PC-9 (cell line): Measurements from ENCODE around the gene E2F3. TPM values are rescaled to one million over a fixed set of nuclear protein-coding genes. Genes with fewer than 3 reads are reported as not detected.

ENCODE experiments used
- BruUV-seq: library from RNA; stranded (reverse); fragments of 400-500 nt; replicated peaks from 2 replicates; lab custom pipeline; 2021; lab: Mats Ljungman, UMichigan
- CTCF ChIA-PET: fragments of 300-600 bp; sonication (Branson Sonifier 250); formaldehyde crosslinking; loops from one replicate; lab custom pipeline; 2022; ENCODE audit warnings: antibody characterized with exemption; lab: Charles Lee
- POLR2A ChIA-PET: fragments of 300-600 bp; sonication (Branson Sonifier 250); formaldehyde crosslinking; loops from one replicate; lab custom pipeline; 2022; ENCODE audit warnings: antibody characterized with exemption; ENCODE audit not compliant: unreplicated experiment; lab: Charles Lee
- DNase-seq, 2 experiments: peaks; one replicate each; pipeline versions ENCODE4 v3.0.0 to v3.0.0-alpha.2; 2015 to 2022; ENCODE audit warnings: mixed read lengths in 1 of 2
- H2AFZ ChIP-seq: fragments of 200-600 bp; sonication (generic); 2 replicates; pipeline ENCODE4 v1.8.1; 2017; ENCODE audit warnings: antibody characterized with exemption
- H3F3A ChIP-seq: fragments of 200-600 bp; sonication (generic); 2 replicates; pipeline ENCODE4 v1.8.1; 2017; ENCODE audit warnings: antibody characterized with exemption, mild to moderate bottlenecking, low read depth; ENCODE audit not compliant: insufficient read depth
- H3K27ac ChIP-seq: fragments of 200-600 bp; sonication (generic); 2 replicates; pipeline ENCODE4 v1.6.1; 2016; ENCODE audit warnings: mixed run types
- H3K27me3 ChIP-seq: fragments of 200-600 bp; sonication (generic); 2 replicates; pipeline ENCODE4 v1.6.1; 2016; ENCODE audit warnings: low read depth, mixed run types; ENCODE audit not compliant: insufficient read depth
- H3K36me3 ChIP-seq: fragments of 200-600 bp; sonication (generic); 2 replicates; pipeline ENCODE4 v1.6.1; 2016; ENCODE audit warnings: low read depth, mixed run types
- H3K4me1 ChIP-seq: fragments of 200-600 bp; sonication (generic); replicated peaks from 2 replicates; pipeline ENCODE4 v1.6.1; 2016; ENCODE audit warnings: mixed run types; ENCODE audit not compliant: insufficient read depth
- H3K4me2 ChIP-seq: fragments of 200-600 bp; sonication (generic); 2 replicates; pipeline ENCODE4 v1.6.1; 2017; ENCODE audit warnings: mixed run types
- H3K4me3 ChIP-seq: fragments of 200-600 bp; sonication (generic); 2 replicates; pipeline ENCODE4 v1.6.1; 2016; ENCODE audit warnings: mixed run types
- H3K79me2 ChIP-seq: fragments of 200-600 bp; sonication (generic); 2 replicates; pipeline ENCODE4 v1.6.1; 2017; ENCODE audit warnings: low read depth, mixed run types
- H3K9me2 ChIP-seq: fragments of 200-600 bp; sonication (generic); 2 replicates; pipeline ENCODE4 v1.8.1; 2017; ENCODE audit warnings: mild to moderate bottlenecking; ENCODE audit not compliant: insufficient read depth
- H3K9me3 ChIP-seq: fragments of 200-600 bp; sonication (generic); 2 replicates; pipeline ENCODE4 v1.8.1; 2016; ENCODE audit warnings: low read depth; ENCODE audit not compliant: insufficient read depth
- H4K20me1 ChIP-seq: fragments of 200-600 bp; sonication (generic); 2 replicates; pipeline ENCODE4 v1.8.1; 2017; ENCODE audit not compliant: insufficient read depth
- EZH2 ChIP-seq: fragments of 200-600 bp; sonication (generic); IDR thresholded peaks from 2 replicates; pipeline ENCODE4 v1.8.0; 2017; ENCODE audit warnings: antibody characterized with exemption, low read depth
- intact Hi-C: fragments of 100-400 bp; cut with micrococcal nuclease; formaldehyde crosslinking; loops from one replicate; pipeline ENCODE4 v1.10.0; 2022; ENCODE audit not compliant: unreplicated experiment
- total RNA-seq: library from RNA; stranded (reverse); gene quantifications from 2 replicates; pipeline ENCODE4 v1.2.3, GENCODE V29; 2021
- TF ChIP-seq, protein P1 (sequence below): fragments of 200-600 bp; sonication (generic); conservative IDR thresholded peaks from 2 replicates; pipeline ENCODE4 v1.6.1; 2017; ENCODE audit warnings: mixed run types, antibody characterized with exemption, mild to moderate bottlenecking, moderate library complexity

E2F3 gene
- total RNA-seq, 1 experiment from 2014 or later: 20.0 TPM

DNA sequence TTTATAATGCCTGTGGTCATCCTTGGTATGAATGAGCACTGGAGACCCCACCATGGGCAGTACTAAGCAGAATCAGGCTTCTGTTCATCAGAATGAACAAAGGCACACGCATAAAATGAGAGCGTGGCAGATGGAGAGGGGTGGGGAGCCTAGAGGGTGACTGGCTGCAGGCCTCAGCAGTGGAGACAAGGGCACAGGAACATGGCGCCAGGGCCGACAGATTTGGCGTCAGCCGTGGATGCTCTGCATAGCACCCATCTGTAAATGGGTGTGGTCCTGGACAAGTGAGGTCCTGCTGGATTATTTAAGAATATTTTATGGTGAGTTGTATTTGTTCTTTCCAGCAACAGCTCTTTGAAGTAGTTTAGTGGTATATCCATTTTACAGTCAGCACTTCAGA, 33.1 kb downstream of the E2F3 start:
- intact Hi-C loops: no loop called here
- TF ChIP-seq, protein P1, sequence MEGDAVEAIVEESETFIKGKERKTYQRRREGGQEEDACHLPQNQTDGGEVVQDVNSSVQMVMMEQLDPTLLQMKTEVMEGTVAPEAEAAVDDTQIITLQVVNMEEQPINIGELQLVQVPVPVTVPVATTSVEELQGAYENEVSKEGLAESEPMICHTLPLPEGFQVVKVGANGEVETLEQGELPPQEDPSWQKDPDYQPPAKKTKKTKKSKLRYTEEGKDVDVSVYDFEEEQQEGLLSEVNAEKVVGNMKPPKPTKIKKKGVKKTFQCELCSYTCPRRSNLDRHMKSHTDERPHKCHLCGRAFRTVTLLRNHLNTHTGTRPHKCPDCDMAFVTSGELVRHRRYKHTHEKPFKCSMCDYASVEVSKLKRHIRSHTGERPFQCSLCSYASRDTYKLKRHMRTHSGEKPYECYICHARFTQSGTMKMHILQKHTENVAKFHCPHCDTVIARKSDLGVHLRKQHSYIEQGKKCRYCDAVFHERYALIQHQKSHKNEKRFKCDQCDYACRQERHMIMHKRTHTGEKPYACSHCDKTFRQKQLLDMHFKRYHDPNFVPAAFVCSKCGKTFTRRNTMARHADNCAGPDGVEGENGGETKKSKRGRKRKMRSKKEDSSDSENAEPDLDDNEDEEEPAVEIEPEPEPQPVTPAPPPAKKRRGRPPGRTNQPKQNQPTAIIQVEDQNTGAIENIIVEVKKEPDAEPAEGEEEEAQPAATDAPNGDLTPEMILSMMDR: no peak
- no peak for TF ChIP-seq EZH2
- Histone ChIP-seq H3K9me3 (no peaks in the 10 kb centered on the region), H4K20me1 (peaks cover 13% of the 10 kb centered on the region; the same call in 1 of the 2 replicates), H3K79me2 (peaks cover 87% of the 10 kb centered on the region), H3K27me3 (no peaks in the 10 kb centered on the region), H3K27ac (no peak overlapping the region), H3K36me3 (peaks cover 20% of the 10 kb centered on the region), H3F3A (no peaks in the 10 kb centered on the region), H3K4me1 (no peaks in the 10 kb centered on the region), H3K9me2 (no peaks in the 10 kb centered on the region), H3K4me3 (no peak overlapping the region), H2AFZ (no peak overlapping the region), H3K4me2 (no peak overlapping the region)
- CTCF ChIA-PET: interaction anchor here (0.6 kb wide), 1 partner anchor 32 kb away, joined by 3 read pairs; no protein-coding TSS in a partner anchor
- POLR2A ChIA-PET: no interaction called here
- DNase-seq: no peak
- BruUV-seq: no TSS peak

DNA sequence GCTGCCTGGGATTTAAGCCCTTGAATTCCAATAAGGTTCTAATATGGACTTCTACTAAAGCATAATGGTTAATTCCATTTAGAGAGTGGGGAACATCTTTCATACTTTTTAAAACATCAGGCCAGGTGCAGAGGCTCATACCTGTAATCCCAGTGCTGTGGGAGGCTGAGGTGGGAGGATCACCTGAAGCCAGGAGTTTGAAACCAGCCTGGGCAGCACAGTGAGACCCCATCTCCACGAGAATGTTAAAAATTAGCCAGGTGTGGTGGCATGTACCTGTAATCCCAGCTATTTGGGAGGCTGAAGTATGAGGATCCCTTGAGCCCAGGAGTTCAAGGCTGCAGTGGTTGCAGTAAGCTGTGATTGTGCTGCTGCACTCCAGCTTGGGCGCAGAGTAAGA, 35.0 kb downstream of the E2F3 start:
- CTCF ChIA-PET: interaction anchor here (0.6 kb wide), 1 partner anchor 33 kb away, joined by 8 read pairs; no protein-coding TSS in a partner anchor
- Histone ChIP-seq H3K4me2 (no peak overlapping the region), H3K79me2 (peaks cover 89% of the 10 kb centered on the region), H3K27me3 (no peaks in the 10 kb centered on the region), H3K36me3 (peaks cover 14% of the 10 kb centered on the region; the same call in 1 of the 2 replicates), H3K9me3 (no peaks in the 10 kb centered on the region), H3K4me1 (no peaks in the 10 kb centered on the region), H4K20me1 (peaks cover 16% of the 10 kb centered on the region; the same call in 1 of the 2 replicates), H3F3A (no peaks in the 10 kb centered on the region), H3K4me3 (no peak overlapping the region), H3K27ac (no peak overlapping the region), H2AFZ (no peak overlapping the region), H3K9me2 (no peaks in the 10 kb centered on the region)
- BruUV-seq: no TSS peak
- DNase-seq: no peak
- no peak for TF ChIP-seq EZH2
- TF ChIP-seq, protein P1: no peak
- POLR2A ChIA-PET: no interaction called here
- intact Hi-C loops: no loop called here

- BruUV-seq: no TSS peak
- Histone ChIP-seq H3K4me2 (no peak overlapping the region), H3F3A (no peaks in the 10 kb centered on the region), H3K36me3 (peaks cover 14% of the 10 kb centered on the region; the same call in 1 of the 2 replicates), H3K4me3 (no peak overlapping the region), H4K20me1 (peaks cover 17% of the 10 kb centered on the region; the same call in 1 of the 2 replicates), H3K4me1 (no peaks in the 10 kb centered on the region), H3K27me3 (no peaks in the 10 kb centered on the region), H3K9me3 (no peaks in the 10 kb centered on the region), H2AFZ (no peak overlapping the region), H3K79me2 (peaks cover 89% of the 10 kb centered on the region), H3K9me2 (no peaks in the 10 kb centered on the region), H3K27ac (no peak overlapping the region)
- CTCF ChIA-PET: no interaction called here
- DNase-seq: no peak
- POLR2A ChIA-PET: no interaction called here
- intact Hi-C loops: no loop called here
- TF ChIP-seq, protein P1: no peak
- TF ChIP-seq EZH2: no peak
Measured at GRCh38 chr6:20437639-20438038, 36.0 kb downstream of the E2F3 start.
